GM23338 (cell line): ENCODE results near the gene RPGRIP1L. TPM values are rescaled to one million over a fixed set of nuclear protein-coding genes. Genes with fewer than 3 reads are reported as not detected.

Experiments
- ATAC-seq: fragments of 200-7000 bp; cut with Tn5 transposase; 3 replicates; pipeline ENCODE4 v1.9.1; 2020
- DNase-seq: peaks from one replicate; pipeline ENCODE4 v3.0.0-alpha.2; 2015; ENCODE audit warnings: low spot score
- H2AFZ ChIP-seq: fragments of 200-600 bp; sonication (generic); 2 replicates; pipeline ENCODE4 v1.8.0; 2016; ENCODE audit warnings: antibody characterized with exemption, mild to moderate bottlenecking, moderate library complexity
- H3F3A ChIP-seq: fragments of 200-600 bp; sonication (generic); replicated peaks from 2 replicates; pipeline ENCODE4 v1.8.0; 2017; ENCODE audit warnings: antibody characterized with exemption, mixed run types, low read depth
- H3K27ac ChIP-seq: fragments of 200-600 bp; sonication (generic); 2 replicates; pipeline ENCODE4 v1.6.1; 2016; ENCODE audit warnings: low read depth
- H3K27me3 ChIP-seq: fragments of 200-600 bp; sonication (generic); 2 replicates; pipeline ENCODE4 v1.8.0; 2016; ENCODE audit warnings: mild to moderate bottlenecking, mixed run types, moderate library complexity; ENCODE audit not compliant: insufficient read depth
- H3K36me3 ChIP-seq: fragments of 200-600 bp; sonication (generic); 2 replicates; pipeline ENCODE4 v1.8.0; 2016; ENCODE audit warnings: mild to moderate bottlenecking; ENCODE audit not compliant: insufficient read depth
- H3K4me1 ChIP-seq: fragments of 200-600 bp; sonication (generic); 2 replicates; pipeline ENCODE4 v1.8.0; 2016; ENCODE audit warnings: mild to moderate bottlenecking, moderate library complexity; ENCODE audit not compliant: insufficient read depth
- H3K4me2 ChIP-seq: fragments of 200-600 bp; sonication (generic); 2 replicates; pipeline ENCODE4 v1.7.1; 2017; ENCODE audit warnings: mixed run types
- H3K4me3 ChIP-seq: fragments of 200-600 bp; sonication (generic); 2 replicates; pipeline ENCODE4 v1.6.1; 2016; ENCODE audit warnings: mixed run types
- H3K79me2 ChIP-seq: fragments of 200-600 bp; sonication (generic); replicated peaks from 2 replicates; pipeline ENCODE4 v1.8.0; 2017; ENCODE audit warnings: mild to moderate bottlenecking; ENCODE audit not compliant: insufficient read depth
- H3K9me2 ChIP-seq: fragments of 200-600 bp; sonication (generic); 2 replicates; pipeline ENCODE4 v1.8.0; 2017; ENCODE audit not compliant: insufficient read depth
- H4K20me1 ChIP-seq: fragments of 200-600 bp; sonication (generic); replicated peaks from 2 replicates; pipeline ENCODE4 v1.8.0; 2017; ENCODE audit warnings: mild to moderate bottlenecking; ENCODE audit not compliant: insufficient read depth
- H3K27ac Mint-ChIP-seq: 2 replicates; pipeline ENCODE4 v1.8.0; 2020; ENCODE audit warnings: inconsistent platforms, mild to moderate bottlenecking, moderate library complexity, mixed read lengths
- H3K27me3 Mint-ChIP-seq: 3 replicates; pipeline ENCODE4 v1.8.0; 2022; ENCODE audit warnings: low read depth, mild to moderate bottlenecking, moderate library complexity, mixed read lengths, inconsistent platforms; ENCODE audit not compliant: insufficient read depth, poor library complexity
- H3K36me3 Mint-ChIP-seq: 3 replicates; pipeline ENCODE4 v1.8.0; 2021; ENCODE audit warnings: low read depth, mild to moderate bottlenecking, inconsistent platforms, moderate library complexity, mixed read lengths
- H3K4me1 Mint-ChIP-seq: 3 replicates; pipeline ENCODE4 v1.8.0; 2020; ENCODE audit warnings: mild to moderate bottlenecking, inconsistent platforms, mixed read lengths
- H3K4me3 Mint-ChIP-seq: 3 replicates; pipeline ENCODE4 v1.8.0; 2021; ENCODE audit warnings: moderate library complexity, mild to moderate bottlenecking, inconsistent platforms, mixed read lengths
- H3K9me3 Mint-ChIP-seq: 3 replicates; pipeline ENCODE4 v1.8.0; 2020; ENCODE audit warnings: moderate library complexity, mild to moderate bottlenecking, inconsistent platforms, mixed read lengths
- EZH2phosphoT487 ChIP-seq: fragments of 200-600 bp; sonication (generic); IDR thresholded peaks from one replicate; pipeline ENCODE4 v1.8.1; 2018; ENCODE audit warnings: antibody characterized with exemption; ENCODE audit not compliant: unreplicated experiment
- NANOG ChIP-seq: IDR thresholded peaks from 2 replicates; pipeline ENCODE4 v1.6.1; 2016; ENCODE audit warnings: antibody characterized with exemption, borderline replicate concordance
- polyA plus RNA-seq: library from polyadenylated mRNA; unstranded; fragments of >200 nt; fragmentation: Nextera tagmentation; extraction: Ambion mirVana; gene quantifications from 2 replicates; pipeline ENCODE4 v1.2.1, GENCODE V29; 2016
- total RNA-seq: library from RNA; depleted of rRNA; stranded (reverse); fragments of >200 nt; shearing (Covaris generic); gene quantifications from 2 replicates; pipeline ENCODE4 v1.2.3, GENCODE V29; 2014
- TF ChIP-seq, protein P1 (sequence below): IDR thresholded peaks from one replicate; pipeline ENCODE4 v1.6.1; 2018; ENCODE audit warnings: antibody characterized with exemption; ENCODE audit not compliant: unreplicated experiment
- TF ChIP-seq, protein P2 (sequence below), 2 experiments: fragments of 200-600 bp in 1 of 2; sonication (generic) in 1 of 2; conservative IDR thresholded peaks; 2 replicates each; pipeline versions ENCODE4 v1.5.1 to v1.6.1; 2016 to 2017; ENCODE audit warnings: antibody characterized with exemption in 2 of 2, low read depth in 2 of 2, mild to moderate bottlenecking in 2 of 2, moderate library complexity in 1 of 2
- TF ChIP-seq, protein P3 (sequence below): fragments of 250-450 bp; sonication (Bioruptor Pico); IDR thresholded peaks from 2 replicates; pipeline ENCODE4 v1.5.0; 2020; ENCODE audit warnings: mild to moderate bottlenecking, moderate library complexity
- TF ChIP-seq, protein P4 (sequence below): IDR thresholded peaks from 2 replicates; pipeline ENCODE4 v1.6.1; 2016; ENCODE audit warnings: antibody characterized with exemption

RPGRIP1L gene
- total and polyA plus RNA-seq, 2 experiments from 2014 or later, result 11.4 to 21.3 TPM

DNA sequence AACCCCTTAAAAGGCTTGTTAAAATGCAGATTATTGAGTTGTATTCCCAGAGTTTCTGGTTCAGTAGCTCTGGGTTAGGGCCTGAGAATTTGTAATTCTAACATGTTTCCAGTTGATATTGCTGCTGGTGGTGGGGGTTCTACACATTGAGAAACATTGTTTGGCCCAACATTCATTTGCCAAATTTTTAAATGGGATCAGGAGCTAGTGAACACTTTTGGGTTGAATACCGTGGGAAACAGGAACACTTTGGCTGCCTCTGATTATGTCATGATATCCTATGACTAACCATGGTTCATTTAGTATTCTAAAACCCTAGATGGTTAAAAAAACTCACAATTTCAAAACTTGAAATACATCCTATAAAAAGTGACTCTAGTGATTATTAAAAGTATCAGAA lies 89.3 kb downstream of the RPGRIP1L start:
- no peaks in the 10 kb centered on the region for H3K36me3 ChIP-seq
- Mint-ChIP-seq H3K27ac (no peak overlapping the region), H3K27me3 (no peaks in the 10 kb centered on the region), H3K4me1 (no peaks in the 10 kb centered on the region), H3K4me3 (no peak overlapping the region), H3K36me3 (no peaks in the 10 kb centered on the region), H3K9me3 (no peaks in the 10 kb centered on the region)
- no peak overlapping the region for H3K27ac ChIP-seq
- DNase-seq, result no peak
- H3K27me3 ChIP-seq, result no peaks in the 10 kb centered on the region
- no peaks in the 10 kb centered on the region for H4K20me1 ChIP-seq
- no peak overlapping the region for H3K4me3 ChIP-seq
- H3F3A ChIP-seq, result no peaks in the 10 kb centered on the region
- H2AFZ ChIP-seq, result no peak overlapping the region
- no peaks in the 10 kb centered on the region for H3K9me2 ChIP-seq
- H3K4me1 ChIP-seq, result no peaks in the 10 kb centered on the region
- no peaks in the 10 kb centered on the region for H3K79me2 ChIP-seq
- TF ChIP-seq, protein P1, sequence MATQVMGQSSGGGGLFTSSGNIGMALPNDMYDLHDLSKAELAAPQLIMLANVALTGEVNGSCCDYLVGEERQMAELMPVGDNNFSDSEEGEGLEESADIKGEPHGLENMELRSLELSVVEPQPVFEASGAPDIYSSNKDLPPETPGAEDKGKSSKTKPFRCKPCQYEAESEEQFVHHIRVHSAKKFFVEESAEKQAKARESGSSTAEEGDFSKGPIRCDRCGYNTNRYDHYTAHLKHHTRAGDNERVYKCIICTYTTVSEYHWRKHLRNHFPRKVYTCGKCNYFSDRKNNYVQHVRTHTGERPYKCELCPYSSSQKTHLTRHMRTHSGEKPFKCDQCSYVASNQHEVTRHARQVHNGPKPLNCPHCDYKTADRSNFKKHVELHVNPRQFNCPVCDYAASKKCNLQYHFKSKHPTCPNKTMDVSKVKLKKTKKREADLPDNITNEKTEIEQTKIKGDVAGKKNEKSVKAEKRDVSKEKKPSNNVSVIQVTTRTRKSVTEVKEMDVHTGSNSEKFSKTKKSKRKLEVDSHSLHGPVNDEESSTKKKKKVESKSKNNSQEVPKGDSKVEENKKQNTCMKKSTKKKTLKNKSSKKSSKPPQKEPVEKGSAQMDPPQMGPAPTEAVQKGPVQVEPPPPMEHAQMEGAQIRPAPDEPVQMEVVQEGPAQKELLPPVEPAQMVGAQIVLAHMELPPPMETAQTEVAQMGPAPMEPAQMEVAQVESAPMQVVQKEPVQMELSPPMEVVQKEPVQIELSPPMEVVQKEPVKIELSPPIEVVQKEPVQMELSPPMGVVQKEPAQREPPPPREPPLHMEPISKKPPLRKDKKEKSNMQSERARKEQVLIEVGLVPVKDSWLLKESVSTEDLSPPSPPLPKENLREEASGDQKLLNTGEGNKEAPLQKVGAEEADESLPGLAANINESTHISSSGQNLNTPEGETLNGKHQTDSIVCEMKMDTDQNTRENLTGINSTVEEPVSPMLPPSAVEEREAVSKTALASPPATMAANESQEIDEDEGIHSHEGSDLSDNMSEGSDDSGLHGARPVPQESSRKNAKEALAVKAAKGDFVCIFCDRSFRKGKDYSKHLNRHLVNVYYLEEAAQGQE, result no peak
- TF ChIP-seq NANOG (no peak), EZH2phosphoT487 (no peak)
- TF ChIP-seq, protein P2, sequence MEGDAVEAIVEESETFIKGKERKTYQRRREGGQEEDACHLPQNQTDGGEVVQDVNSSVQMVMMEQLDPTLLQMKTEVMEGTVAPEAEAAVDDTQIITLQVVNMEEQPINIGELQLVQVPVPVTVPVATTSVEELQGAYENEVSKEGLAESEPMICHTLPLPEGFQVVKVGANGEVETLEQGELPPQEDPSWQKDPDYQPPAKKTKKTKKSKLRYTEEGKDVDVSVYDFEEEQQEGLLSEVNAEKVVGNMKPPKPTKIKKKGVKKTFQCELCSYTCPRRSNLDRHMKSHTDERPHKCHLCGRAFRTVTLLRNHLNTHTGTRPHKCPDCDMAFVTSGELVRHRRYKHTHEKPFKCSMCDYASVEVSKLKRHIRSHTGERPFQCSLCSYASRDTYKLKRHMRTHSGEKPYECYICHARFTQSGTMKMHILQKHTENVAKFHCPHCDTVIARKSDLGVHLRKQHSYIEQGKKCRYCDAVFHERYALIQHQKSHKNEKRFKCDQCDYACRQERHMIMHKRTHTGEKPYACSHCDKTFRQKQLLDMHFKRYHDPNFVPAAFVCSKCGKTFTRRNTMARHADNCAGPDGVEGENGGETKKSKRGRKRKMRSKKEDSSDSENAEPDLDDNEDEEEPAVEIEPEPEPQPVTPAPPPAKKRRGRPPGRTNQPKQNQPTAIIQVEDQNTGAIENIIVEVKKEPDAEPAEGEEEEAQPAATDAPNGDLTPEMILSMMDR (conservative IDR thresholded peaks at IDR 0.05; ENCODE audit: low read depth in 2 of 2), result no peak
- TF ChIP-seq, protein P3, sequence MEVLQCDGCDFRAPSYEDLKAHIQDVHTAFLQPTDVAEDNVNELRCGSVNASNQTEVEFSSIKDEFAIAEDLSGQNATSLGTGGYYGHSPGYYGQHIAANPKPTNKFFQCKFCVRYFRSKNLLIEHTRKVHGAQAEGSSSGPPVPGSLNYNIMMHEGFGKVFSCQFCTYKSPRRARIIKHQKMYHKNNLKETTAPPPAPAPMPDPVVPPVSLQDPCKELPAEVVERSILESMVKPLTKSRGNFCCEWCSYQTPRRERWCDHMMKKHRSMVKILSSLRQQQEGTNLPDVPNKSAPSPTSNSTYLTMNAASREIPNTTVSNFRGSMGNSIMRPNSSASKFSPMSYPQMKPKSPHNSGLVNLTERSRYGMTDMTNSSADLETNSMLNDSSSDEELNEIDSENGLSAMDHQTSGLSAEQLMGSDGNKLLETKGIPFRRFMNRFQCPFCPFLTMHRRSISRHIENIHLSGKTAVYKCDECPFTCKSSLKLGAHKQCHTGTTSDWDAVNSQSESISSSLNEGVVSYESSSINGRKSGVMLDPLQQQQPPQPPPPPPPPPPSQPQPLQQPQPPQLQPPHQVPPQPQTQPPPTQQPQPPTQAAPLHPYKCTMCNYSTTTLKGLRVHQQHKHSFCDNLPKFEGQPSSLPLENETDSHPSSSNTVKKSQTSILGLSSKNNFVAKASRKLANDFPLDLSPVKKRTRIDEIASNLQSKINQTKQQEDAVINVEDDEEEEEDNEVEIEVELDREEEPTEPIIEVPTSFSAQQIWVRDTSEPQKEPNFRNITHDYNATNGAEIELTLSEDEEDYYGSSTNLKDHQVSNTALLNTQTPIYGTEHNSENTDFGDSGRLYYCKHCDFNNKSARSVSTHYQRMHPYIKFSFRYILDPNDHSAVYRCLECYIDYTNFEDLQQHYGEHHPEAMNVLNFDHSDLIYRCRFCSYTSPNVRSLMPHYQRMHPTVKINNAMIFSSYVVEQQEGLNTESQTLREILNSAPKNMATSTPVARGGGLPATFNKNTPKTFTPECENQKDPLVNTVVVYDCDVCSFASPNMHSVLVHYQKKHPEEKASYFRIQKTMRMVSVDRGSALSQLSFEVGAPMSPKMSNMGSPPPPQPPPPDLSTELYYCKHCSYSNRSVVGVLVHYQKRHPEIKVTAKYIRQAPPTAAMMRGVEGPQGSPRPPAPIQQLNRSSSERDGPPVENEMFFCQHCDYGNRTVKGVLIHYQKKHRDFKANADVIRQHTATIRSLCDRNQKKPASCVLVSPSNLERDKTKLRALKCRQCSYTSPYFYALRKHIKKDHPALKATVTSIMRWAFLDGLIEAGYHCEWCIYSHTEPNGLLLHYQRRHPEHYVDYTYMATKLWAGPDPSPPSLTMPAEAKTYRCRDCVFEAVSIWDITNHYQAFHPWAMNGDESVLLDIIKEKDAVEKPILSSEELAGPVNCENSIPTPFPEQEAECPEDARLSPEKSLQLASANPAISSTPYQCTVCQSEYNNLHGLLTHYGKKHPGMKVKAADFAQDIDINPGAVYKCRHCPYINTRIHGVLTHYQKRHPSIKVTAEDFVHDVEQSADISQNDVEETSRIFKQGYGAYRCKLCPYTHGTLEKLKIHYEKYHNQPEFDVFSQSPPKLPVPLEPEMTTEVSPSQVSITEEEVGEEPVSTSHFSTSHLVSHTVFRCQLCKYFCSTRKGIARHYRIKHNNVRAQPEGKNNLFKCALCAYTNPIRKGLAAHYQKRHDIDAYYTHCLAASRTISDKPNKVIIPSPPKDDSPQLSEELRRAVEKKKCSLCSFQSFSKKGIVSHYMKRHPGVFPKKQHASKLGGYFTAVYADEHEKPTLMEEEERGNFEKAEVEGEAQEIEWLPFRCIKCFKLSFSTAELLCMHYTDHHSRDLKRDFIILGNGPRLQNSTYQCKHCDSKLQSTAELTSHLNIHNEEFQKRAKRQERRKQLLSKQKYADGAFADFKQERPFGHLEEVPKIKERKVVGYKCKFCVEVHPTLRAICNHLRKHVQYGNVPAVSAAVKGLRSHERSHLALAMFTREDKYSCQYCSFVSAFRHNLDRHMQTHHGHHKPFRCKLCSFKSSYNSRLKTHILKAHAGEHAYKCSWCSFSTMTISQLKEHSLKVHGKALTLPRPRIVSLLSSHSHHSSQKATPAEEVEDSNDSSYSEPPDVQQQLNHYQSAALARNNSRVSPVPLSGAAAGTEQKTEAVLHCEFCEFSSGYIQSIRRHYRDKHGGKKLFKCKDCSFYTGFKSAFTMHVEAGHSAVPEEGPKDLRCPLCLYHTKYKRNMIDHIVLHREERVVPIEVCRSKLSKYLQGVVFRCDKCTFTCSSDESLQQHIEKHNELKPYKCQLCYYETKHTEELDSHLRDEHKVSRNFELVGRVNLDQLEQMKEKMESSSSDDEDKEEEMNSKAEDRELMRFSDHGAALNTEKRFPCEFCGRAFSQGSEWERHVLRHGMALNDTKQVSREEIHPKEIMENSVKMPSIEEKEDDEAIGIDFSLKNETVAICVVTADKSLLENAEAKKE, result no peak
- TF ChIP-seq, protein P4, sequence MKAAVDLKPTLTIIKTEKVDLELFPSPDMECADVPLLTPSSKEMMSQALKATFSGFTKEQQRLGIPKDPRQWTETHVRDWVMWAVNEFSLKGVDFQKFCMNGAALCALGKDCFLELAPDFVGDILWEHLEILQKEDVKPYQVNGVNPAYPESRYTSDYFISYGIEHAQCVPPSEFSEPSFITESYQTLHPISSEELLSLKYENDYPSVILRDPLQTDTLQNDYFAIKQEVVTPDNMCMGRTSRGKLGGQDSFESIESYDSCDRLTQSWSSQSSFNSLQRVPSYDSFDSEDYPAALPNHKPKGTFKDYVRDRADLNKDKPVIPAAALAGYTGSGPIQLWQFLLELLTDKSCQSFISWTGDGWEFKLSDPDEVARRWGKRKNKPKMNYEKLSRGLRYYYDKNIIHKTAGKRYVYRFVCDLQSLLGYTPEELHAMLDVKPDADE, result no peak
- no peak for ATAC-seq
- no peak overlapping the region for H3K4me2 ChIP-seq
